BE2C (cell line): Measurements from ENCODE around the gene TBX4.

Experiments used
- DNase-seq: peaks from one replicate; pipeline ENCODE4 v3.0.0-alpha.2; 2020
- H3K27me3 ChIP-seq: fragments of 250-450 bp; sonication (Bioruptor Pico); 2 replicates; pipeline ENCODE4 v1.5.1; 2020; ENCODE audit warnings: mild to moderate bottlenecking
- H3K36me3 ChIP-seq: fragments of 250-450 bp; sonication (Bioruptor Pico); 2 replicates; pipeline ENCODE4 v1.5.1; 2020; ENCODE audit warnings: mild to moderate bottlenecking
- H3K4me1 ChIP-seq: fragments of 250-450 bp; sonication (Bioruptor Pico); 2 replicates; pipeline ENCODE4 v1.5.1; 2020
- H3K4me3 ChIP-seq: 2 replicates; pipeline ENCODE4 v1.5.1; 2011; ENCODE audit warnings: low read depth, low read length
- H3K9me3 ChIP-seq: fragments of 250-450 bp; sonication (Bioruptor Pico); 2 replicates; pipeline ENCODE4 v1.5.1; 2020
- CTCF ChIP-seq: IDR thresholded peaks from 2 replicates; pipeline ENCODE4 v1.5.1; 2012; ENCODE audit warnings: mild to moderate bottlenecking, low read depth, low read length

TBX4 gene

GRCh38 chr17:61405686-61406536, 46.3 kb upstream of the TBX4 start:
- no peak for DNase-seq
- Histone ChIP-seq H3K9me3 (no peaks in the 10 kb centered on the region), H3K36me3 (peaks cover 75% of the 10 kb centered on the region), H3K4me1 (peaks cover 12% of the 10 kb centered on the region), H3K4me3 (no peak overlapping the region), H3K27me3 (no peaks in the 10 kb centered on the region)
- TF ChIP-seq CTCF, result no peak

GRCh38 chr17:61406537-61406845, 45.7 kb upstream of the TBX4 start:
- H3K4me1 ChIP-seq, result peaks cover 12% of the 10 kb centered on the region
- H3K9me3 ChIP-seq, result no peaks in the 10 kb centered on the region
- H3K27me3 ChIP-seq, result no peaks in the 10 kb centered on the region
- no peak for TF ChIP-seq CTCF
- H3K36me3 ChIP-seq, result peaks cover 69% of the 10 kb centered on the region
- DNase-seq, result no peak
- no peak overlapping the region for H3K4me3 ChIP-seq

GRCh38 chr17:61406971-61407911, 45.0 kb upstream of the TBX4 start:
- no peaks in the 10 kb centered on the region for H3K27me3 ChIP-seq
- peak; percentile 14 for DNase-seq
- no peaks in the 10 kb centered on the region for H3K9me3 ChIP-seq
- H3K4me1 ChIP-seq, result peaks cover 12% of the 10 kb centered on the region
- H3K36me3 ChIP-seq, result peaks cover 63% of the 10 kb centered on the region
- no peak overlapping the region for H3K4me3 ChIP-seq
- TF ChIP-seq CTCF, result no peak

GRCh38 chr17:61408151-61409041, 43.8 kb upstream of the TBX4 start:
- peaks cover 54% of the 10 kb centered on the region for H3K36me3 ChIP-seq
- no peaks in the 10 kb centered on the region for H3K27me3 ChIP-seq
- DNase-seq, result peak; percentile 34
- H3K4me3 ChIP-seq, result peak overlapping the region; percentile 57
- H3K4me1 ChIP-seq, result peaks cover 12% of the 10 kb centered on the region
- H3K9me3 ChIP-seq, result no peaks in the 10 kb centered on the region
- no peak for TF ChIP-seq CTCF

GRCh38 chr17:61409301-61410112, 42.7 kb upstream of the TBX4 start:
- Histone ChIP-seq H3K4me1 (peaks cover 5% of the 10 kb centered on the region), H3K27me3 (no peaks in the 10 kb centered on the region), H3K9me3 (no peaks in the 10 kb centered on the region), H3K4me3 (peak overlapping the region; percentile 57), H3K36me3 (peaks cover 43% of the 10 kb centered on the region)
- DNase-seq, result peak; percentile 84
- peak; percentile 42 for TF ChIP-seq CTCF
